Tibial artery (tissue), 4 donors: Measurements from ENCODE around the gene MAMDC2.

ENCODE experiments used
- DNase-seq, 2 donors: peaks; one replicate each; pipeline ENCODE4 v3.0.0-alpha.2; 2019
- H3K27ac ChIP-seq, 2 donors: fragments of 200-600 bp; sonication (generic) in 1 of 2; 1 replicate in 1 of 2; 2 replicates in 1 of 2; pipeline ENCODE4 v1.5.1; 2018 to 2019; ENCODE audit warnings: mild to moderate bottlenecking in 1 of 2
- H3K27me3 ChIP-seq, 2 donors: fragments of 200-600 bp; sonication (generic) in 1 of 2; one replicate each; pipeline versions ENCODE4 v1.5.1 to v1.6.0; 2016 to 2019
- H3K36me3 ChIP-seq, 3 donors: fragments of 200-600 bp; sonication (generic) in 2 of 3; one replicate each; pipeline ENCODE4 v1.5.1; 2016 to 2019; ENCODE audit warnings: mild to moderate bottlenecking in 2 of 3
- H3K4me1 ChIP-seq, 4 donors: fragments of 200-600 bp; sonication (generic) in 2 of 4; 1 replicate in 3 of 4; 2 replicates in 1 of 4; pipeline ENCODE4 v1.5.1; 2016 to 2019
- H3K4me3 ChIP-seq, 2 donors: fragments of 200-600 bp; sonication (generic) in 1 of 2; 1 replicate in 1 of 2; 2 replicates in 1 of 2; pipeline ENCODE4 v1.5.1; 2018 to 2019; ENCODE audit warnings: mild to moderate bottlenecking in 2 of 2
- H3K9me3 ChIP-seq, 3 donors: fragments of 200-600 bp; sonication (generic) in 1 of 3; one replicate each; pipeline ENCODE4 v1.5.1; 2016 to 2019
- intact Hi-C: fragments of 100-400 bp; cut with DNase I; formaldehyde crosslinking; loops from one replicate; pipeline ENCODE4 v1.15.0; 2023; ENCODE audit warnings: low total_unique reads
- TF ChIP-seq, protein P1 (sequence below), 2 experiments: fragments of 200-600 bp in 1 of 2; fragments of 450-650 bp in 1 of 2; IDR thresholded peaks; one replicate each; pipeline ENCODE4 v1.5.1; 2017 to 2019; ENCODE audit warnings: antibody characterized with exemption in 2 of 2, mild to moderate bottlenecking in 1 of 2, moderate library complexity in 1 of 2

MAMDC2 gene

DNA sequence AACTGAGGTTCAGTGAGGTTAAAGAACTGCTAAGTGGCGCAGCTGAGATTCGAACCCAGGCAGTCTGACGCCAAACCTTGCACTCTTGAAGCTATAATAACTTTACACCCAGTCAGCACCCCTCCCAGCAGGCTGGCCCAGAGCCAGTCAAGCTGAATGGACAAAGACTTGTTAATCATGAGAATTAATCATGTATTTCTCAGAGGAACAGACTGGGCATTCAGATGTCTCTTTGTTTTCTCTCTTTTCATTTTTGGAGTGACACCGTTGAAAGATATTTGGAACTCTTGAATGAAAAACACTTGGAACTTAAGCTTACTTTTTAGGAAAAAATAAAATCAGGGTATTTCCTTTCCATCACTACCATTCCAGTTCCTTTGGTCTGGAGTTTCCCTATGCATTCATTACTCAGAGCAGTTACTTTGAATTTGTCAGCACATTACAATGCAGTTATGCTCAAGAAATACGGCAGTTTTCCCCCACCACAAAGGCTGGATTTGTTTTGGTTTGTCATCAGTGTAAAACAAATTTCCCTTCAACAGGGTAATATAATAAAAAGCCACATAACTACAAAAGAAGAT, 22.6 kb upstream of the MAMDC2 start:
- intact Hi-C loops: no loop called here
- no peaks in the 10 kb centered on the region for H3K4me1 ChIP-seq
- no peaks in the 10 kb centered on the region for H3K9me3 ChIP-seq
- no peak overlapping the region for H3K4me3 ChIP-seq
- no peak for DNase-seq
- H3K27me3 ChIP-seq: no peaks in the 10 kb centered on the region
- no peak overlapping the region for H3K27ac ChIP-seq
- TF ChIP-seq, protein P1, sequence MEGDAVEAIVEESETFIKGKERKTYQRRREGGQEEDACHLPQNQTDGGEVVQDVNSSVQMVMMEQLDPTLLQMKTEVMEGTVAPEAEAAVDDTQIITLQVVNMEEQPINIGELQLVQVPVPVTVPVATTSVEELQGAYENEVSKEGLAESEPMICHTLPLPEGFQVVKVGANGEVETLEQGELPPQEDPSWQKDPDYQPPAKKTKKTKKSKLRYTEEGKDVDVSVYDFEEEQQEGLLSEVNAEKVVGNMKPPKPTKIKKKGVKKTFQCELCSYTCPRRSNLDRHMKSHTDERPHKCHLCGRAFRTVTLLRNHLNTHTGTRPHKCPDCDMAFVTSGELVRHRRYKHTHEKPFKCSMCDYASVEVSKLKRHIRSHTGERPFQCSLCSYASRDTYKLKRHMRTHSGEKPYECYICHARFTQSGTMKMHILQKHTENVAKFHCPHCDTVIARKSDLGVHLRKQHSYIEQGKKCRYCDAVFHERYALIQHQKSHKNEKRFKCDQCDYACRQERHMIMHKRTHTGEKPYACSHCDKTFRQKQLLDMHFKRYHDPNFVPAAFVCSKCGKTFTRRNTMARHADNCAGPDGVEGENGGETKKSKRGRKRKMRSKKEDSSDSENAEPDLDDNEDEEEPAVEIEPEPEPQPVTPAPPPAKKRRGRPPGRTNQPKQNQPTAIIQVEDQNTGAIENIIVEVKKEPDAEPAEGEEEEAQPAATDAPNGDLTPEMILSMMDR (IDR thresholded peaks at IDR 0.05): no peak
- no peaks in the 10 kb centered on the region for H3K36me3 ChIP-seq

DNA sequence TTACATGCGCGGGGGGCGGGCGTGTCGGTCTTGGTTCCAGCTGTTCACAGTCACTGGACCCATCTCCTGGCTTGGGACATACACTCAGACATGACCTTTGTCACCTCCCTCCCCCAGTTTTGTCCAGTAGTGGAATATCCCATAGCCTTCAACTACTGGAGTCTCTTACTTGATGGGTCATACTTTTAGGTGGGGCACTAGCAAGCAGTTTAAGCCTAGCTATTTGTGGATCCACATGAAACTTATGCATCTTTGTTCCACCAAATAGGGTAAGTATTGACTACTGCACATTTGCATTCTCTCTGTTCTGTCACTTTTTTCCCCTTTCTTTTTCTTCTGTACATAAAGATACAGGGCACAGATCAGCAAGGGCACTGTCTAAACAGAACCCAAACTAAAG, 15.4 kb upstream of the MAMDC2 start:
- H3K27ac ChIP-seq: no peak overlapping the region
- H3K4me3 ChIP-seq: no peak overlapping the region
- TF ChIP-seq, protein P1 (IDR thresholded peaks at IDR 0.05): no peak
- no peaks in the 10 kb centered on the region for H3K4me1 ChIP-seq
- no peaks in the 10 kb centered on the region for H3K36me3 ChIP-seq
- DNase-seq: no peak
- intact Hi-C loops: no loop called here
- H3K27me3 ChIP-seq: no peaks in the 10 kb centered on the region
- no peaks in the 10 kb centered on the region for H3K9me3 ChIP-seq

DNA sequence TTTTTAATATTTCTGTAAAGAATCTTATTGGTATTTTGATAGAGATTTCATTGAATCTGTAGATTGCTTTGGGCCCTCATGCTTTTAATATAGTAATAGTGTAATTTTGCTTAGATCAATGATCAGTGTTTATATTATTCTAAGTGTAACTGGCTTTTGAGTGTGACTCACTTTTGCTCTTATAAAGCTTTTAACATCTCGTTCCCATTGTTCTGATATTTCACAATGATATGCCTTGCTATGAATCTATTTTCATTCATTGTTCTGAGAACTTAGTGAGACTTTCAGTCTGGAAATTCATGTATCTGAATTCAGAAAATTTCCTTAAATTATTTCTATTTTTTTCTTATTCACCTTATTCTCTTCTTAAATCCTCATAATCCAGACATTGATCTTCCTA, 13.5 kb upstream of the MAMDC2 start:
- Histone ChIP-seq H3K27me3 (no peaks in the 10 kb centered on the region), H3K27ac (no peak overlapping the region), H3K4me1 (no peaks in the 10 kb centered on the region), H3K9me3 (no peaks in the 10 kb centered on the region), H3K36me3 (no peaks in the 10 kb centered on the region), H3K4me3 (no peak overlapping the region)
- TF ChIP-seq, protein P1 (IDR thresholded peaks at IDR 0.05): no peak
- intact Hi-C loops: no loop called here
- no peak for DNase-seq

- no peak for DNase-seq
- H3K27ac ChIP-seq: no peak overlapping the region
- no peaks in the 10 kb centered on the region for H3K4me1 ChIP-seq
- TF ChIP-seq, protein P1 (IDR thresholded peaks at IDR 0.05): no peak
- H3K36me3 ChIP-seq: no peaks in the 10 kb centered on the region
- H3K27me3 ChIP-seq: no peaks in the 10 kb centered on the region
- H3K4me3 ChIP-seq: no peak overlapping the region
- no peaks in the 10 kb centered on the region for H3K9me3 ChIP-seq
- intact Hi-C loops: no loop called here
These were observed 12.5 kb upstream of the MAMDC2 start for GRCh38 chr9:70031141-70031545.

DNA sequence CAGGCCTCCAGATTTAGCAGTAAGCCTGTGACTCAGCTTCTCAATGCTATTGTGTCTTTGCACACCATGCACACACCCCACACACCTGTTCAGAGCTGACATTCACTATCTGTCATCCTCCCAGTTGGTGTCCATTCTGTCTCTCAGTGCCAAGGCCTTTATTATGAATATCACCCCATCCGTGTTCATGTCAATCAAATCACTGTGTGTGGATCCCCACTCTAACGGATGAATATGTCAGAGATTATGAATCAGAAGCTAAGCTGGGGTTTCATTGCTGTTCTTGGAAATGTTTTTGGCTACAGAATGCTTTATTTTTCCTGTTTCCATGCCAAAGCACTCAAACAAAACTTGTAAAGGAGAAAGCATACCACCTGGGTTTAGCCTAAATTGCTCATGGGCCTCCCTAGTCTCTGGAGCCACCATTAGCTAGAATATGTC, 9.4 kb upstream of the MAMDC2 start:
- intact Hi-C loops: no loop called here

More for the DNA sequence above, 9.4 kb upstream of the MAMDC2 start:
- Histone ChIP-seq H3K9me3 (no peaks in the 10 kb centered on the region), H3K4me3 (no peak overlapping the region), H3K4me1 (no peaks in the 10 kb centered on the region), H3K36me3 (no peaks in the 10 kb centered on the region), H3K27ac (peak overlapping the region in 1 of 2 donors; percentile 31), H3K27me3 (no peaks in the 10 kb centered on the region)
- no peak for DNase-seq
- TF ChIP-seq, protein P1 (IDR thresholded peaks at IDR 0.05): no peak
